Activated T-cell treated with anti-CD3 and anti-CD28 coated beads, Interleukin-2, amount 50 U/mL, for 72 hours (primary cell): ENCODE results near the gene KSR1. TPM values are rescaled to one million over a fixed set of nuclear protein-coding genes. Genes with fewer than 3 reads are reported as not detected.

Experiments used
- ATAC-seq, 2 donors: fragments of 150-1000 bp; cut with Tn5 transposase; replicated peaks in 1 of 2; 2 replicates each; pipeline ENCODE4 v1.10.0; 2021; ENCODE audit warnings: moderate library complexity in 2 of 2, mild to moderate bottlenecking in 1 of 2
- DNase-seq, 2 donors: peaks; one replicate each; pipeline ENCODE4 v3.0.0; 2021 to 2022; ENCODE audit warnings: mixed read lengths in 1 of 2
- H3K27ac Mint-ChIP-seq: one replicate; pipeline ENCODE4 v1.8.0; 2022; ENCODE audit warnings: mild to moderate bottlenecking, moderate library complexity, mixed read lengths
- H3K27me3 Mint-ChIP-seq: one replicate; pipeline ENCODE4 v1.8.0; 2022; ENCODE audit warnings: low read depth, mixed read lengths
- H3K36me3 Mint-ChIP-seq, 2 donors: one replicate each; pipeline ENCODE4 v1.8.0; 2022; ENCODE audit warnings: mixed read lengths in 2 of 2, mild to moderate bottlenecking in 1 of 2; ENCODE audit not compliant: insufficient read depth in 2 of 2
- H3K4me1 Mint-ChIP-seq: one replicate; pipeline ENCODE4 v1.8.0; 2022; ENCODE audit warnings: low read depth, mixed read lengths
- H3K4me3 Mint-ChIP-seq, 2 donors: one replicate each; pipeline ENCODE4 v1.8.0; 2022; ENCODE audit warnings: mild to moderate bottlenecking in 2 of 2, mixed read lengths in 2 of 2, moderate library complexity in 2 of 2
- H3K9me3 Mint-ChIP-seq, 2 donors: one replicate each; pipeline ENCODE4 v1.8.0; 2022; ENCODE audit warnings: mixed read lengths in 2 of 2
- total RNA-seq, 2 donors: library from RNA; stranded (reverse); gene quantifications; one replicate each; pipeline ENCODE4 v1.2.3, GENCODE V29; 2022

KSR1 gene
- total RNA-seq, 2 donors from 2014 or later: 191 to 296 TPM

GRCh38 chr17:27486741-27487140 is 30.5 kb downstream of the KSR1 start:
- Mint-ChIP-seq H3K36me3 (peaks cover 0 to 22% of the 10 kb centered on the region in 2 donors), H3K27ac (no peak overlapping the region)

GRCh38 chr17:27488231-27488630 is 32.0 kb downstream of the KSR1 start:
- H3K36me3 Mint-ChIP-seq: peaks cover 0 to 21% of the 10 kb centered on the region in 2 donors
- DNase-seq: no peak
- H3K4me3 Mint-ChIP-seq: no peak overlapping the region
- ATAC-seq: no peak
- H3K4me1 Mint-ChIP-seq: peaks cover 29% of the 10 kb centered on the region
- H3K27me3 Mint-ChIP-seq: no peaks in the 10 kb centered on the region
- H3K9me3 Mint-ChIP-seq: no peaks in the 10 kb centered on the region
- peak overlapping the region; percentile 81 for H3K27ac Mint-ChIP-seq

More at GRCh38 chr17:27486741-27487140, 30.5 kb downstream of the KSR1 start:
- Mint-ChIP-seq H3K9me3 (no peaks in the 10 kb centered on the region), H3K4me1 (peaks cover 36% of the 10 kb centered on the region), H3K27me3 (no peaks in the 10 kb centered on the region), H3K4me3 (no peak overlapping the region)
- DNase-seq (no peak), ATAC-seq (no peak)

- Mint-ChIP-seq H3K4me3 (no peak overlapping the region), H3K27me3 (no peaks in the 10 kb centered on the region), H3K4me1 (peaks cover 32% of the 10 kb centered on the region), H3K9me3 (no peaks in the 10 kb centered on the region), H3K27ac (no peak overlapping the region), H3K36me3 (peaks cover 0 to 21% of the 10 kb centered on the region in 2 donors)
- DNase-seq: no peak
- no peak for ATAC-seq
These were observed 32.9 kb downstream of the KSR1 start for GRCh38 chr17:27489045-27489715.

- no peak overlapping the region for H3K4me3 Mint-ChIP-seq
- H3K27ac Mint-ChIP-seq: no peak overlapping the region
- DNase-seq (no peak), ATAC-seq (no peak)
- no peaks in the 10 kb centered on the region for H3K27me3 Mint-ChIP-seq
- peaks cover 0 to 20% of the 10 kb centered on the region in 2 donors for H3K36me3 Mint-ChIP-seq
- H3K4me1 Mint-ChIP-seq: peaks cover 40% of the 10 kb centered on the region
- H3K9me3 Mint-ChIP-seq: no peaks in the 10 kb centered on the region
These were observed 34.1 kb downstream of the KSR1 start for GRCh38 chr17:27490391-27490790.

GRCh38 chr17:27491713-27492190 is 35.5 kb downstream of the KSR1 start:
- no peak overlapping the region for H3K4me3 Mint-ChIP-seq
- H3K36me3 Mint-ChIP-seq: peaks cover 0 to 18% of the 10 kb centered on the region in 2 donors
- H3K27me3 Mint-ChIP-seq: no peaks in the 10 kb centered on the region
- H3K27ac Mint-ChIP-seq: no peak overlapping the region
- peaks cover 52% of the 10 kb centered on the region for H3K4me1 Mint-ChIP-seq
- no peak for DNase-seq
- ATAC-seq: peak; percentile 29 to 39
- no peaks in the 10 kb centered on the region for H3K9me3 Mint-ChIP-seq

GRCh38 chr17:27492470-27492869 is 36.2 kb downstream of the KSR1 start:
- peaks cover 52% of the 10 kb centered on the region for H3K4me1 Mint-ChIP-seq

GRCh38 chr17:27493088-27493487 is 36.8 kb downstream of the KSR1 start:
- H3K4me3 Mint-ChIP-seq: no peak overlapping the region
- no peak overlapping the region for H3K27ac Mint-ChIP-seq
- H3K9me3 Mint-ChIP-seq: no peaks in the 10 kb centered on the region
- peaks cover 52% of the 10 kb centered on the region for H3K4me1 Mint-ChIP-seq
- peaks cover 0 to 18% of the 10 kb centered on the region in 2 donors for H3K36me3 Mint-ChIP-seq
- DNase-seq (no peak), ATAC-seq (no peak)
- no peaks in the 10 kb centered on the region for H3K27me3 Mint-ChIP-seq

More at GRCh38 chr17:27492470-27492869, 36.2 kb downstream of the KSR1 start:
- H3K27me3 Mint-ChIP-seq: no peaks in the 10 kb centered on the region
- no peak overlapping the region for H3K27ac Mint-ChIP-seq
- H3K9me3 Mint-ChIP-seq: no peaks in the 10 kb centered on the region
- ATAC-seq (no peak), DNase-seq (no peak)
- H3K36me3 Mint-ChIP-seq: peaks cover 0 to 17% of the 10 kb centered on the region in 2 donors
- H3K4me3 Mint-ChIP-seq: no peak overlapping the region

- DNase-seq (no peak), ATAC-seq (no peak)
- H3K36me3 Mint-ChIP-seq: peaks cover 2 to 26% of the 10 kb centered on the region in 2 donors
- peaks cover 0 to under 1% of the 10 kb centered on the region in 2 donors for H3K9me3 Mint-ChIP-seq
- H3K4me3 Mint-ChIP-seq: no peak overlapping the region
- H3K27ac Mint-ChIP-seq: no peak overlapping the region
- H3K4me1 Mint-ChIP-seq: peaks cover 47% of the 10 kb centered on the region
- H3K27me3 Mint-ChIP-seq: no peaks in the 10 kb centered on the region
These were observed 38.2 kb downstream of the KSR1 start for GRCh38 chr17:27494192-27495091.

- Mint-ChIP-seq H3K4me1 (peaks cover 40% of the 10 kb centered on the region), H3K9me3 (peaks cover 0 to 4% of the 10 kb centered on the region in 2 donors), H3K4me3 (no peak overlapping the region), H3K27me3 (no peaks in the 10 kb centered on the region), H3K27ac (no peak overlapping the region), H3K36me3 (peaks cover 9 to 34% of the 10 kb centered on the region in 2 donors)
- no peak for ATAC-seq
- no peak for DNase-seq
These were observed 39.2 kb downstream of the KSR1 start for GRCh38 chr17:27495460-27495859.

GRCh38 chr17:27496005-27496404 is 39.8 kb downstream of the KSR1 start:
- Mint-ChIP-seq H3K9me3 (peaks cover 0 to 6% of the 10 kb centered on the region in 2 donors), H3K27me3 (no peaks in the 10 kb centered on the region), H3K27ac (no peak overlapping the region), H3K4me3 (no peak overlapping the region), H3K4me1 (peaks cover 40% of the 10 kb centered on the region), H3K36me3 (peaks cover 11 to 36% of the 10 kb centered on the region in 2 donors)
- no peak for DNase-seq
- ATAC-seq: no peak

- peaks cover 0 to 6% of the 10 kb centered on the region in 2 donors for H3K9me3 Mint-ChIP-seq
- ATAC-seq (no peak), DNase-seq (no peak)
- H3K27me3 Mint-ChIP-seq: no peaks in the 10 kb centered on the region
- H3K4me1 Mint-ChIP-seq: peaks cover 37% of the 10 kb centered on the region
- no peak overlapping the region for H3K27ac Mint-ChIP-seq
- H3K36me3 Mint-ChIP-seq: peaks cover 11 to 35% of the 10 kb centered on the region in 2 donors
- no peak overlapping the region for H3K4me3 Mint-ChIP-seq
These were observed 40.2 kb downstream of the KSR1 start for GRCh38 chr17:27496437-27496943.

GRCh38 chr17:27496971-27497370 is 40.7 kb downstream of the KSR1 start:
- no peak overlapping the region for H3K4me3 Mint-ChIP-seq
- ATAC-seq: no peak
- peaks cover 32% of the 10 kb centered on the region for H3K4me1 Mint-ChIP-seq
- peaks cover 3 to 6% of the 10 kb centered on the region in 2 donors for H3K9me3 Mint-ChIP-seq
- no peak overlapping the region for H3K27ac Mint-ChIP-seq
- no peak for DNase-seq
- peaks cover 11 to 40% of the 10 kb centered on the region in 2 donors for H3K36me3 Mint-ChIP-seq
- H3K27me3 Mint-ChIP-seq: no peaks in the 10 kb centered on the region

GRCh38 chr17:27497696-27498095 is 41.4 kb downstream of the KSR1 start:
- Mint-ChIP-seq H3K9me3 (peaks cover 3 to 6% of the 10 kb centered on the region in 2 donors), H3K36me3 (peaks cover 11 to 40% of the 10 kb centered on the region in 2 donors), H3K27me3 (no peaks in the 10 kb centered on the region), H3K4me3 (no peak overlapping the region), H3K27ac (no peak overlapping the region), H3K4me1 (peaks cover 28% of the 10 kb centered on the region)
- DNase-seq (no peak), ATAC-seq (no peak)
